HG03196 (cell line): ENCODE data around the gene ABCD3.
"Not testable (repeated sequence)": the region's sequence is repeated elsewhere in the genome, so short reads cannot be mapped to it uniquely, and the experiment has no call there.

Source experiments
- ATAC-seq: cut with Tn5 transposase; IDR thresholded peaks from one replicate; pipeline ENCODE4 v1.9.1; 2021; ENCODE audit not compliant: unreplicated experiment

ABCD3 gene

DNA sequence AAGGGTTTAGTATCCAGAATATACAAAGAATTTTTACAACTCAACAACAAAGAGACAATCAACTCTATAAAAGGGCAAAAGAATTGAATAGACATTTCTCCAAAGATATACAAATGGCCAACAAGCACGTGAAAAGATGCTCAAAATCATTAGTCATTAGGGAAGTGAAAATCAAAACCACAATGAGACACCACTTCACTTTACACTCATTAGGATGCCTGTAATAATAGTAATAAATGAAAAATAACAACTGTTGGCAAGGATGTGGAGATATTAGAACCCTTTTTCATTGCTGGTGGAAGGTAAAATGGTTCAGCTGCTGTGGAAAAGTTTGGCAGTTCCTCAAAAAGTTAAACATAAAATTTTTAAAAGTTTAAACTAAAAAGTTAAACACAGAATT, 7.0 kb upstream of the ABCD3 start:
- ATAC-seq: peak; percentile 71

DNA sequence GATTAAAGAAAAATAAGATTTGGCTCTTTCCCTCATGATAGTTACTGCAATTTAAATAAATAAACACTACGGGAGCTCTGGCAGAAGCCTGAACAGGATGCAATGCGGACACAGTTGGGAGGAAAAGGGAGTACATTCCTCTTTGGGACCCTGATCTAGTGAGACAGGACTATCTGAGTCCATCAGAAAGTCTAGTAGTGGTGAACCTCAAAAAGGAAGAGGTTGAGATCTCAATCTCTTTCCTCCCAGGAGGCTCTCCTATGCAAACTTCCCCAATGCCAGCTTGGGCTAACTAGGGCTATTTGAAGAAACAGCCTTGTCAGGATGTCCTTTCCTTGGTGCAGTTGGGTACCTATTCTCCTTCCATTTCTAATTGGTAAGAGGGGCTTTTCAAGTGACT, 4.9 kb upstream of the ABCD3 start:
- ATAC-seq: no peak

DNA sequence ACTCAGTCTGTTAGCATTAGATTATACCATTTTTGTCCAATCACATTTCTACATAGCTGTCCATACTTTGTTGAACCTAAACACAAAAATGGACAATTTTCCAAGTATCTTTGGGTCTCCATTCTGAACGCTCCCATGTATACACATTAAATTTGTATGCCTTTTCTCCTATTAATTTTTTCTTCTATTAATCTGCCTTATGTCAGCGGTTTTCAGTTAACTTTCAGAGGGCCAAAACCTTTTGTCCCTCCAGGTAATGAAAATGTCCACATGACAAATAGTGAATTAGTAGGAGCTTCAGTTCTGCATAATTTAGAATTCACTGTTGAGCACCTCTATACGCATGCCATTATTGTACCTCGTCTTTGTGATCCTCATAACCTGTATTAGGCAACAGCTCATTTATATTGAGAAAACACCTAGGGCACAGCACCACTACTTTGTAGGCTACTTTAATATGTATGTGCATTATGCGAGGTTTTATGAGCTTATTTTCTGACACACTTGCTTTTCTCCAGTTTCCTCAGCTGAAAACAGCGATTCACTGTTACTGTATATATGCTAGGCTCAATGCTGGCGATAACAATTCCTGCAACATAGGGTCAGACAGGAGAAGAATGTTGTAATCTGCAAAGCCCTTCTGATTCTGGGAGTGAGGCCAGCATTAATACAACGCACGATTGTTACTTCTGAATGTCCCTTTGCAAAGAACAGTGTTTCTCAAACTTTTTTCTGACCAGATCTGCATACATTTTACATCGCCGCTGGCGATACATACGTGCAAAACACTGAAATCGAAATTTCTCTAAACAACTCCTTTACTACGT, 1.1 kb upstream of the ABCD3 start:
- ATAC-seq: no peak

DNA sequence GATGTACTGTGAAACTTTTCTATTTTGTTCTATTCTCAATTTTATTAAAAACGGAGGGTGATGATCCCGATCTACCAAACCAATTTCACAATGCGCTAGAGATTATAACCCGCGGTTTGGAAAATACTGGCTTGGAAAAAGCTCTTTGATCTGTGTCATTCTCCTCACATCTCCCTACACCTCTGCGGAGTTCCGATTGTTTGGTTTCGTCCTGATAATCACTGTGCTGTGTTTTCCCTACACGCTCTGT, 536 bp upstream of the ABCD3 start:
- ATAC-seq: no peak

DNA sequence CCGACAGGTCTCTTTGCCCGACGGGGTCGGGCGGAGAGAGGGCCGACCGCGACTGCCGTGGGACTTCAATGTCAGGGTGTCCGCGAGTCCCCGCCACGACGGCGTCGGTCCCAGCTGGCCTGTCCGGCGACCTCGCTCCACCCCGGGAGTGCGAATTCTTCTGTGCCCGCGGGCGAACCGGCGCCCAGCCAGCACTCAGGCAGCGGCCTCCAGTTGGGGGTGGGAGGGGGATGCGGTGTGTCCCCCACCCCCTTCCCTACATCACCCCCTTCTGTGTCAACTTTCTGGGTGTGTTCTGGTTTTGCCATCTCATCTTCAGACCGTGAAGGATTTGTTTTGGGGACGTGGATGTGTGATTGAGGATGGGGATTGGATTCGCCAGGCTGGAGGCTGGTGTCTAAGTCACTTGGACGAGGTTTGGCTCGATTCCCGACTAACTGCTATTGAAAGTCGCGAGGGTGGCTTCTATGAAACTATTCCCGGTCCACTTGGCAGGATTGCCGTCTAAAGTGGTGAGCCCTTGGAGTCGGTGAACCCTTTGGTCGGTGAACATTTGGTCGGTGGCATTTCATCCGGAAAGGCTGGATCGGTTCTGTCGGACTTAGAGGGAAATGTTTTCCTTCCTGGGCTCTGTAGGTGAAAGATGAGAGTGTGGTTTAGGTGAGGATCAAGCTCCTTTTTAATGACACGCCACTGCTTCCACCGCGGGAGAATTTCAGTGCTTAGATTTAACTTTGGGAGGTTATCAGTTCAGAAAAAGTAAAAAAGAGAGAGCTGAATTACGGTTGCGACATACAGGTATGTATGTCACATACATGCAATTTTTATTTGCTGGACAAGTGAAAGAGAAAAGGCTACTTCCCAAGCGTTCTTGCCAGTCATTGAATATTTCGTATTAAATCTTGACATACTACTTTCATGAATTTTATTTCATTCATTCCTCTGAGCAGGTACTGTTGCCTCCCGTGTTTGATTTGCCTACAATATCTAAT, 771 bp downstream of the ABCD3 start:
- ATAC-seq: peak; percentile 31

DNA sequence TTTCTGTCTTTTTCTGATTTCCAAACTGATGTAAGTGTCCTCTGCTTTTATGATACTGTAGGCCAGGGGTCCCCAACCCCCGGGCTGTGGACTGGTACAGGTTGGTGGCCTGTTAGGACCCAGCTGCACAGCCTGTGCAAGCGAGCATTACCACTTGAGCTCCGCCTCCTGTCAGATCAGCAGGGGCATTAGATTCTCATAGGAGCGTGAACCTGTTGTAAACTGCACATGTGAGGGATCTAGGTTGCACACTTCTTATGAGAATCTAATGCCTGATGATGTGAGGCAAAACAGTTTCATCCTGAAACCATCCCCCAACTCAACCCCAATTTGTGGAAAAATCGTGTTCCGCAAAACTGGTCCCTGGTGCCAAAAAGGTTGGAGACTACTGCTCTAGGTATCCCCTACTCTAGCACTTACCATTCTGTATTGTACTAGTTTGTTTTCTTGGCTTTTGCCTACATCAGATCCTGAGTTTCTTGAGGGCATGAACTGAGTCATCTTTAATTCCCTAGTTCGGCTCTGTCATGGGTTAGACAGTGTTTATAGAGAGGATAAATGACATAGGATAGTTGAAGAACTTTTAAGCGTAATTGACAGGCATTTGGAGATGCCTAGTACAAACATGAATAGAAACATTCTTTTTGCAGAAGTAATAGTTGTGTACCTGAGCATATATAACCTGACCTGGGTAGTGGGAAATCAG, 4.1 kb downstream of the ABCD3 start:
- ATAC-seq: no peak

DNA sequence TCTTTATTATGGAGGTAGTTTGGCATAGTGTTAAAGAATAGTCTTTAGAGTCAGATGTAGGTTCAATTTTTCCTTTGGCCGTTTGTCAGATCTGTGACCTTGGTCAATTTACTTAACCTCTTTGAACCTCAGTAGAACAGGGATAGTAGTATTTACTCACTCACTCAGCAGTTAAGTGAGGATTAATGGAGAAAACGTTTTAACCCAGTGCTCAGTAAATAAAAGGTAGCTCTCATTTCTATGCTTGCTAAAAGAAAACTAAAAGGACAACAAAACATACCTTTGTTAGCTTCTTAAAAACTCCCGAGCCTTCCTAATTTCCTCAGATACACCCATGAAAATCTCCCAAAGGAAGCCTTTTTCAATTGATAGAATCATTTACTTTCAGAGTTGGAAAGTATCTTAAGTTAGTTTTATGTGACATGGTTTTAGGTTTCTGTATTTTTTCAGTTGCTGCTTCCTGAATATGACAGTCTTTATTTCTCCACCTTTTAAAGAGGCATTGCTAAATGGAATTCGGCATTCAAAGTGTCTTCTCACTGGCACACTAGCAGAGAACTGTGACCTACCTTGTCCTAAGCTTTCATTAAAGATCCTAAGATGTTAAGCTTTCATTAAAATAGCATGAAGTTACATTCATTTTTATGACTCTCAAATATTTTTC, 7.8 kb downstream of the ABCD3 start:
- no peak for ATAC-seq

DNA sequence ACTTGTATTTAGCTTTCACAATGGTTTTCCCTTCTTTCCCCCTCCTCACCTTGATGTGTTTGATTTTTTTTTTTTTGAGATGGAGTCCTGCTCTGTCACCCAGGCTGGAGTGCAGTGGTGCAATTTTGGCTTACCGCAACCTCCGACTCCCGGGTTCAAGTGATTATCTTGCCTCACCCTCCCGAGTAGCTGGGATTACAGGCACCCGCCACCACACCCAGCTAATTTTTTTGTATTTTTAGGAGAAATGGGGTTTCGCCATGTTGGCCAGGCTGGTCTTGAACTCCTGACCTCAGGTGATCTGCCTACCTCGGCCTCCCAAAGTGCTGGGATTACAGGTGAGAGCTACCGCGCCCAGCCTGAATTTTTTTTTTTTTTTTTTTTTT, 8.3 kb downstream of the ABCD3 start:
- ATAC-seq: not testable (repeated sequence)

DNA sequence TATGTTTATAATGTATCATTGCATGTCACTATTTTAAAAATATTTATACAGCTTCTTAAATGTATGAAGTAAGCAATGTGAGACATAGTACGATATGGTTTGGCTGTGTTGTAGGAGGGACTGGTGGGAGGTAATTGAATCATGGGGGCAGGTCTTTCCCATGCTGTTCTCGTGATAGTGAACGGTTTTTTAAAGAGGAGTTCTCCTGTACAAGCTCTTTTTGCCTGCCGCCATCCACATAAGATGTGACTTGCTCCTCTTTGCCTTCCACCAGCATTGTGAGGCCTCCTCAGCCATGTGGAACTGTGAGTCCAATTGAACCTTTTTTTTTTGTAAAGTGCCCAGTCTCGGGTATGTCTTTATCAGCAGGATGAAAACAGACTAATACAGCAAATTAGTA, 10.3 kb downstream of the ABCD3 start:
- ATAC-seq: no peak

DNA sequence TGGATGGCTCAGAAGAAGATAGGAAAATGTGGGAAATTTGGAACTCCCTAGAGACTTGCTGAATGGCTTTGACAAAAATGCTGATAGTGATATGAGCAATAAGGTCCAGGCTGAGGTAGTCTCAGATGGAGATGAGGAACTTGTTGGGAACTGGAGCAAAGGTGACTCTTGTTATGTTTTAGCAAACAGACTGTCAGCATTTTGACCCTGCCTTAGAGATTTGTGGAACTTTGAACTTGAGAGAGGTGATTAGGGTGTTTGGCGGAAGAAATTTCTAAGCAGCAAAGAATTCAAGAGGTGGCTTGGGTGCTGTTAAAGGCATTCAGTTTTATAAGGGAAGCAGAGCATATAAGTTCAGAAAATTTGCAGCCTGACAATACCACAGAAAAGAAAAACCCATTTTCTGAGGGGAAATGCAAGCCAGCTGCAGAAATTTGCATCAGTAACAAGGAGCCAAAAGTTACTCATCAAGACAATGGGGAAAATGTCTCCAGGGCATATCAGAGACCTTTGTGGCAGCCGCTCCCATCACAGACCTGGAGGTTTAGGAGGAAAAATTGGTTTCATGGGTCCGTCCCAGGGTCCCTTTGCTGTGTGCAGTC, 10.8 kb downstream of the ABCD3 start:
- ATAC-seq: not testable (repeated sequence)

DNA sequence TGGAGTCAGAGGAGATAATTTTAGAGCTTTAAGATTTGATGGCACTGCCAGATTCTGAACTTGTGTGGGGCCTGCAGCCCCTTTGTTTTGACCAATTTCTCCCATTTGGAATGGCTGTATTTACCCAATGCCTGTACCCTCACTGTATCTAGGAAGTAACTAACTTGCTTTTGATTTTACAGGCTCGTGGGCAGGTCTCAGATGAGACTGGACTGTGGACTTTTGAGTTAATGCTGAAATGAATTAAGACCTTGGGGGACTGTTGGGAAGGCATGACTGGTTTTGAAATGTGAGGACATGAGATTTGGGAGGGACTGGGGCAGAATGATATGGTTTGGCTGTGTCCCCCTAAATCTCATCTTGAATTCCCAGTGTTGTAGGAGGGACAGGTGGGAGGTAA, 11.9 kb downstream of the ABCD3 start:
- ATAC-seq: not testable (repeated sequence)

DNA sequence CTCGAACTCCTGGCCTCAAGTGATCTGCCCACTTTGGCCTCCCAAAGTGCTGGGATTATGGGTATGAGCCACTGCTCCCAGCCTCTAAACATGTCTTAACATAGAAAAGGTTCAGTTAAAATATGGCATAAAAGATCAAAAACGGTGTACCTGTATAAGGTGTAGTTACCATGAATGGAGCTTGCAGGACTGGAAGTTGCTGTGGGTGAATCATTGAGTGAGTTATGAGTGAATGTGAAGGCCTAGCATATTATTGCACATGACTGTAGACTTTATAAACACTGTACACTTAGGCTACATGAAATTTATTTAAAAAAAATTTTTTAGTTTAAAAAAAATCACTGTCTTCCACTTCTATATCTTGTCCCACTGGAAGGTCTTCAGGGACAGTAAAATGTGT, 15.7 kb downstream of the ABCD3 start:
- ATAC-seq: no peak

DNA sequence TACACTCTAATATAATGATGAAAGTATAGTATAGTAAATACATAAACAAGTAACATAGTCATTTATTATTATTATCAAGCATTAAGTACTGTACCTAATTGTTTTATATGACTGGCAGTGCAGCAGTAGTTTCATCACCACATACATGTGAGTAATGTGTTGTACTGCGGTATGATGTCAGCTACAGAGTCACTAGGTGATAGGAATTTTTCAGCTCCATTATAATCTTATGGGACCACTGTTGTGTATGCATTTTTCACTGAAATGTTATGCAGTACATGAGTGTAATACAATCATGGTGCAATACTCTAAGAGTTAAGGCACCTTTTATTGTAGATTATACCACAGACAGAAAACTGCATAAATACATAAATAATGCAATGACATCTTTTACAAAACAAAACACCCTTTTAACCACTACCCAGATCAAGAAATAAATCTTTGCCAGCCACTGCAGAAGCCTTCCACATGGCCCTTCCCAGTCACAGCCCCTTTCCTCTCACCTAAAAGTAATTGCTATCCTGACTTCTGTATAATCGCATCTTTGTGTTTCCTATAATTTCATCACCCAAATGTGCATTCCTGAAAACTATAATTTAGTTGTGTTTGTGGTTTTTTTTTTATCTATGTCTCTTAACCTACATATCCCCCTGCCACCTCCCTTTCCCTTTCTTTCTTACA, 16.3 kb downstream of the ABCD3 start:
- no peak for ATAC-seq

DNA sequence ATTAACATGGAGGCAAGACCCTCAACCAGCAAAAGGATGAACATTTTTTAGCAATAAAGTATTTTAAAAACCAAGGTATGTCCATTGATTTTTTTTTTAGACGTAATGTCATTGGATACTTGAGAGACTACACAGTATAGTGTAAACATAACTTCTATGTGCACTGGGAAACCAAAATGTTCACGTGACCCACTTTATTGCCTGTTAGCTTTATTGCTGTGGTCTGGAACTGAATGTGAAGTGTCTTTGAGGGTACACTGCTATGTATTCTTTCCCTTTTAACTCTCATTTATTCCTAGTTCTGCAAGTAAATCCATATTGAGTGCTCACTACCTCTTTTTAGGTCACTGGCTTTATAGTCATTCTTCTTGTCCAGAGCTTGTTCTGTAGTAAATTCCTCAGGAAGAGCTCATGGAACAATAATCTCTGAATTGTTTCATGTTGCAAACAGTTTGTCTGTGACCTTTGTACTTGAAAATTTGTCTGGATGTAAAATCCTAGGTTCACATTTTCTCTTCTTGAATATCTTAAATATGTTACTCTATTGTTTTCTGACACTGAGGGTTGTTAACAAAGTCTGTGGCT, 20.6 kb downstream of the ABCD3 start:
- no peak for ATAC-seq

DNA sequence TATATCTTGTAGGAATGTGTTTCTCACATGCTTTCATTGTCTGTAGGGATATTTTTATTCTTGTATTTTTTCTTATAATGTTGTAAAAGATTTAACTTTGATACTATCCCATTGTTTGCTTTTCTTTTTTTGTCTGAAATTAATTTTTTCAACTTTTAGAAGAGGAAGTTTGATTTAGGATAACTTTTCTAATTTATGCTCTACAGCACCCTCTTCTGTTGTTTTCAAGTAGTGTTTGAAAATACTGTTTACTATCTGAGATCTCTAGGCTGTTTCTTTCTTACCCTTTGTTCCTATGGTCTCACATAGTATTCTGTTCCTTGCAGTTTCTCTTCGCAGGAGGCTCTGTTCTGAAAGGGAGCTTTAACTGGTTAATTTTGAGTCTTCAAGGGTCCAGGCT, 21.9 kb downstream of the ABCD3 start:
- no peak for ATAC-seq

DNA sequence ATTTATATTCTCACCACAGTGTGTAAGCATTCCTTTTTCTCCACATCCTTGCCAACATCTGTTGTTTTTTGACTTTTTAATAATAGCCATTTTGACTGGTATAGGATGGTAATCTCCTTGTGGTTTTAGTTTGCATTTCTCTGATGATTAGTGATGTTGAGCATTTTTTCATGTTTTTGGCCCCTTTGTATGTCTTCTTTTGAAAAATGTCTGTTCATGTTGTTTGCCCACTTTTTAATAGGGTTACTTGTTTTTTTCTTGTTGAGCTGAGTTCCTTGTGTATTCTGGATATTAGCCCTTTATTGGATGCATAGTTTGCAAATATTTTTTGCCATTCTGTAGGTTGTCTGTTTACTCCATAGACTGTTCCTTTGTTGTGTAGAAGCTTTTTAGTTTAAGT, 24.9 kb downstream of the ABCD3 start:
- ATAC-seq: not testable (repeated sequence)

DNA sequence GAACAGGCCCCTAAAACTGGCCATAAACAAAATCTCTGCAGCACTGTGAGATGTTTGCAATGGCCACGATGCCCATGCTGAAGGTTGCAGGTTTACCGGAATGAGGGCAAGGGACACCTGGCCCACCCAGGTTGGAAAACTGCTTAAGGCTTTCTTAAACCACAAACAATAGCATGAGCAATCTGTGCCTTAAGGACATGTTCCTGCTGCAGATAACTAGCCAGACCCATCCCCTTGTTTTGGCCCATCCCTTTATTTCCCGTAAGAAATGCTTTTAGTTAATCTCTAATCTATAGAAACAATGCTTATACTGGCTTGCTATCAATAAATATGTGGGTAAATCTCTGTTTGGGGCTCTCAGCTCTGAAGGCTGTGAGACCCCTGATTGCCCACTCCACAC, 26.6 kb downstream of the ABCD3 start:
- ATAC-seq: not testable (repeated sequence)

DNA sequence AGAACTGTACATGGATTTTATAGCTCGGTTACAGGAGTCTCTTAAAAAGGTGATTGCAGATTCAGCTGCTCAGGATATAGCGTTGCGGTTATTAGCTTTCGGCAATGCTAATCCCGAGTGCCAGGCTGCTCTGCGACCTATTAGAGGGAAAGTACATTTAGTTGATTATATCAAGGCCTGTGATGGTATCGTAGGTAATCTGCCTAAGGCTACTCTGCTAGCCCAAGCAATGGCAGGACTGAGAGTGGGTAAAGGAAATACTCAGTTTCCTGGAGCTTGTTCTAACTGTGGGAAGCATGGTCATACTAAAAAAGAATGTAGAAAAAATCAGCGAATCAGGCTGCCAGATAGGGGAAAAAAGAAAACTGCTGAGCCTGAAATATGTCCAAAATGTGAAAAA, 27.5 kb downstream of the ABCD3 start:
- not testable (repeated sequence) for ATAC-seq

DNA sequence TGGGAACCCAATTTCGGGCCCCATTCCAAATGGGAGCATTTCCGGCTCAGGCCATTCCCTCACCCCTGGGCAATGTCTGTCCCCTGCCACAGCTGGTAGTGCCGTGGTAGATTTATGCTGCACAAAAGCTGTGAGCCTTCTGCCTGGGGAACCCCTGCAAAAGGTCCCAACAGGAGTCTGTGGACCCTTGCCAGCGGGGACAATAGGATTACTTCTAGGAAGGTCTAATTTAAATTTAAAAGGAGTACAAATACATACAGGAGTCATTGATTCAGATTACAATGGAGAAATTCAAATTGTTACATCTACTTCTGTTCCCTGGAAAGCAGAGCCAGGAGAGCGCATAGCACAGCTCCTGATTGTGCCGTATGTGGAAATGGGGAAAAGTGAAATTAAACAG, 28.0 kb downstream of the ABCD3 start:
- ATAC-seq: not testable (repeated sequence)

DNA sequence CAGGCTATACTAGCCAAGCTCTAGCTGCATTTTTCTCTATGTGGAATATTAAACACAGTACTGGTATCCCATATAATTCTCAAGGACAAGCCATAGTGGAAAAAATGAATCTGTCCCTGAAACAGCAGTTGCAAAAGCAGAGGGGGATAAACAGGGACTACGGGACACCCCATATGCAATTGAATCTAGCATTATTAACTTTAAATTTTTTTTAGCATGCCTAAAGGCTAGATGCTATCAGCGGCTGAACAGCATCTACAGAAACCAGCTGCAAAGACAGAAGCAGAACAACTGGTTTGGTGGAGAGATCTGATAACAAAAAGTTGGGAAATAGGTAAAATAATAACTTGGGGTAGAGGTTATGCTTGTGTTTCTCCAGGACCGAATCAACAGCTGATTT, 30.6 kb downstream of the ABCD3 start:
- not testable (repeated sequence) for ATAC-seq
